ENCODE data around the gene KDM2B. TPM values are rescaled to one million over a fixed set of nuclear protein-coding genes. Genes with fewer than 3 reads are reported as not detected.

KDM2B gene
- total RNA-seq, 1 donor from 2014 or later: 79.2 TPM

DNA sequence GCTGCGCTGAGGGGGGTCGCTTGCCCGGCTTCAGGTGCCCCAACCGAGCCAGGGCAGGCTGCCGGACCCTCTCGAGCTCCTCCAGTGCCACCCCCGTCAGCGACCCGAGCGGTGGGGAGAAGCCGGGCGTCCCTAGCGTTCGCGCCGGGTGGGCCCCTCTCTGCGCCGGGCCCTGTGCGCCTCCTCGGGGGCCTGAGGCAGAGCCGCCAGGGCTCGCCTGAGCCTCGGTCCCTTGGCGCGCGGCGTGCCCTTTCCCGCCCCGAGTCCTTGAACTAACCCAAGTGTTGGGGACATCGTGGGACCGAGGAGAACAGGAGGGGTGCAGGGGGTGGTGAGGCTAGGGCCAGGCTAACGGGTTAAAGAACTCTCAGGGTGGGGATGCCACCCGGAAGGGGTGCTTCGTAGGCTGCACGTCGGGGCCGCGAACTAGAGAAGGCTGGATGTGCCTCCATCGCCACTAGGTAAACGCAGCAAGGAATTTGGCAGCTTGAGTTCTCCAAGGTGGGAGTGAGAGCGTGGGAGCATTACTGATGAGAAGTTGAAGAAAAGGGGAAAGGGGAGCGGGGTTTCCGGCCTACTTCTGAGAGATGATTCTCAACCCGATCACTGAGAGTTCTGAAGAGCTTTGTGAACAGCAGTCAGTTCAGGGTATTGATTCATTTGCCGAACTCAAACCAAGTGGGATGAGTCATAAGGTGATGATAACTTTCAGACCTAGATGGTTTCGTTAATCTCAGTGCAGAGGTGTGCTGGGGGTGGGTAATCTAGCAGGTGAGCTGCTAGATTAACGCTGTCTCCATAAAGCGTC, 180.3 kb downstream of the KDM2B start:
- DNase-seq (ENCODE audit: low read depth, low spot score): peak; percentile 25
- Mint-ChIP-seq H3K4me3 (peak overlapping the region; percentile 93), H3K36me3 (ENCODE audit: low read depth) (no peaks in the 10 kb centered on the region), H3K4me1 (peaks cover 36% of the 10 kb centered on the region), H3K9me3 (no peaks in the 10 kb centered on the region), H3K27ac (ENCODE audit: unreplicated experiment) (peak overlapping the region; percentile 98), H3K27me3 (ENCODE audit: low read depth) (no peaks in the 10 kb centered on the region)
- TF ChIP-seq CTCF (conservative IDR thresholded peaks at IDR 0.05): no peak

GRCh38 chr12:121399391-121400331, 181.2 kb downstream of the KDM2B start, which contains the start of gene RNF34:
RNF34 (plus strand) TSS chr12:121400118; CDS start chr12:121400213, 95 bp downstream.
- DNase-seq (ENCODE audit: low read depth, low spot score): peak; percentile 97
- Mint-ChIP-seq H3K4me3 (peak within 1 kb of the TSS; percentile 93), H3K27ac (ENCODE audit: unreplicated experiment) (peak within 1 kb of the TSS; percentile 98), H3K27me3 (ENCODE audit: low read depth) (no peaks in the 10 kb centered on the region), H3K36me3 (ENCODE audit: low read depth) (no peaks in the 10 kb centered on the region), H3K4me1 (peaks cover 36% of the 10 kb centered on the region), H3K9me3 (no peaks in the 10 kb centered on the region)
- no peak for TF ChIP-seq CTCF (conservative IDR thresholded peaks at IDR 0.05)

- no peak for DNase-seq (ENCODE audit: low read depth, low spot score)
- H3K36me3 Mint-ChIP-seq (ENCODE audit: low read depth): no peaks in the 10 kb centered on the region
- no peaks in the 10 kb centered on the region for H3K27me3 Mint-ChIP-seq (ENCODE audit: low read depth)
- H3K4me1 Mint-ChIP-seq: peaks cover 36% of the 10 kb centered on the region
- no peak for TF ChIP-seq CTCF (conservative IDR thresholded peaks at IDR 0.05)
- peak overlapping the region; percentile 93 for H3K4me3 Mint-ChIP-seq
- no peaks in the 10 kb centered on the region for H3K9me3 Mint-ChIP-seq
- no peak overlapping the region for H3K27ac Mint-ChIP-seq (ENCODE audit: unreplicated experiment)
These were observed 182.5 kb downstream of the KDM2B start for GRCh38 chr12:121398355-121398754.

DNA sequence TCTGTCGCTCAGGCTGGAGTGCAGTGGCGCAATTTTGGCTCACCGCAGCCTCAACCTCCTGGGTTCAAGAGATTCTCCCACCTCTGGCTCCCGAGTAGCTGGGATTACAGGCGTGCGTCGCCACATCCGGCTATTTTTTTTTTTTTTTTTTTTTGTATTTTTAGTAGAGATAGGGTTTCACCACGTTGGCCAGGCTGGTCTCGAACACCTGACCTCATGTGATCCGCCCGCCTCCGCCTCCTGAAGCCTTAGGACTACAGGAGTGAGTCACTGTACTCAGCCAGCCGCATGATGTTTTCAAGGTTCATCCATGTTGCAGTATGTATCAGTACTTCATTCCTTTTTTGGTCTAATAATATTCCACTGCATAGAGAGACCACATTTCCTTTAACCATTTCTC, 183.3 kb downstream of the KDM2B start:
- Mint-ChIP-seq H3K4me1 (peaks cover 32% of the 10 kb centered on the region), H3K9me3 (no peaks in the 10 kb centered on the region), H3K4me3 (peak overlapping the region; percentile 47), H3K27ac (ENCODE audit: unreplicated experiment) (no peak overlapping the region), H3K36me3 (ENCODE audit: low read depth) (no peaks in the 10 kb centered on the region), H3K27me3 (ENCODE audit: low read depth) (no peaks in the 10 kb centered on the region)
- TF ChIP-seq CTCF (conservative IDR thresholded peaks at IDR 0.05): no peak
- no peak for DNase-seq (ENCODE audit: low read depth, low spot score)

GRCh38 chr12:121392325-121392716, 188.5 kb downstream of the KDM2B start:
- no peak for TF ChIP-seq CTCF (conservative IDR thresholded peaks at IDR 0.05)
- H3K27ac Mint-ChIP-seq (ENCODE audit: unreplicated experiment): no peak overlapping the region
- H3K27me3 Mint-ChIP-seq (ENCODE audit: low read depth): no peaks in the 10 kb centered on the region

More at GRCh38 chr12:121392325-121392716, 188.5 kb downstream of the KDM2B start:
- Mint-ChIP-seq H3K9me3 (no peaks in the 10 kb centered on the region), H3K4me3 (peak overlapping the region; percentile 51), H3K4me1 (no peaks in the 10 kb centered on the region), H3K36me3 (ENCODE audit: low read depth) (no peaks in the 10 kb centered on the region)
- no peak for DNase-seq (ENCODE audit: low read depth, low spot score)

Data from neural crest cell (in vitro differentiated cells).